Cardiac septum (tissue), 1 donor: ENCODE data around the gene ADH1A. TPM values are rescaled to one million over a fixed set of nuclear protein-coding genes. Genes with fewer than 3 reads are reported as not detected.
"Not testable (repeated sequence)": the region's sequence is repeated elsewhere in the genome, so short reads cannot be mapped to it uniquely, and the experiment has no call there.

Source experiments
- DNase-seq: peaks from one replicate; pipeline ENCODE4 v3.0.0-alpha.2; 2020; ENCODE audit warnings: low spot score
- intact Hi-C: fragments of 100-400 bp; cut with DNase I; formaldehyde crosslinking; loops from one replicate; pipeline ENCODE4 v1.14.0; 2022
- long read RNA-seq: library from polyadenylated mRNA; unstranded; transcript quantifications from one replicate; pipeline ENCODE4 v2.0.0, GENCODE V29; 2021
- total RNA-seq: library from RNA; stranded (reverse); fragmentation: NEBNext Ultra II Directional; extraction: Animal tissue kit (Norgen Biotek cat#: 25700); gene quantifications from one replicate; pipeline ENCODE4 v1.2.1, GENCODE V29; 2021
- donor health status: DM: no; HTN: no; CAD: no.

The ADH1A gene
- total RNA-seq, result not detected
- long read RNA-seq, result 0 reads

DNA sequence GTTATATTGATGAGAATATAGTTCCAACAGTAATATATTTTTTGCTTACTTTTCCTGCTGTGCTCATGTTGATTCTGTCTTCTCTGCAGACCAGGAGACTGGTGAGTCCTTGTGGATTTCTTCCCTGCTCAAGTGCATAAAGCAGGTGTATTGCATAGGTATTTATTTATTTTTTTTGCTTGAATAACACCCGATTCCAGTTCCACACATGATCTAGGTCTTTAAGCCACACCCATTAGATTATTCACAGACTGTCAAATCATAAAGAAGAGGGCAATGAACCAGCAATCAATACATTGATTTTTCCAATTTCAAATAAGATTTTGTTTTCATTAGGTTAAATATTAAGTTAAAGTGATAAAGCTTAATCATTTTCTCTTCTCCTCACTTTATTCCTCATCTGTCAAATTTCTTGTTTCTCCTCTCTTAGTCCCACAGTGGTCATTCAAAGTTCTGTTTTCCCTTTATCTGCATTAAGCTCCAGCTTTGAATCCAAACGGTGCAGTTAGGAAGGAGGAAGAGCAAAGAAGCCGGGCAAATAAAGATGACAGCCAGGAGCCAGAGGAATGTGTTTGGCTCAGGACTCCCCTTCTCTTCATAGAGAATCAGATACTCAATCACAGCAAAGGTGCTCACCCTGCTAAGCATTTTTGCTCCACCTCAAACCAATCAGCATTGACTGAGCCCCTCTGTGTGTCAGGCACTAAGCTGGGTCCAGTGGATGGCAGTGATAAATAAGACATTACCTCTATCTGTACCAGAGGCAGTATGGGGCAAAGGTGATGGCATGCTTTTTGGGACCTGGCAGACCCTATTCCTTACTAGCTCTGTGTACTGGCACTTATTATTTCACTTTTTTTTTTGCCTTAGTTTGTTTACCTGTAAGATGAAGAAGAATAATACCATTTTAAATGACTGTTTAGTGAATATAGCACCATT is at the start of gene ADH1A:
Gene ADH1A, minus strand, starts transcription at position 138 of the 939 bp plus-strand sequence. Its CDS starts 71 bp downstream, at position 67.
- DNase-seq, result no peak
- intact Hi-C loops, result no loop called here

DNA sequence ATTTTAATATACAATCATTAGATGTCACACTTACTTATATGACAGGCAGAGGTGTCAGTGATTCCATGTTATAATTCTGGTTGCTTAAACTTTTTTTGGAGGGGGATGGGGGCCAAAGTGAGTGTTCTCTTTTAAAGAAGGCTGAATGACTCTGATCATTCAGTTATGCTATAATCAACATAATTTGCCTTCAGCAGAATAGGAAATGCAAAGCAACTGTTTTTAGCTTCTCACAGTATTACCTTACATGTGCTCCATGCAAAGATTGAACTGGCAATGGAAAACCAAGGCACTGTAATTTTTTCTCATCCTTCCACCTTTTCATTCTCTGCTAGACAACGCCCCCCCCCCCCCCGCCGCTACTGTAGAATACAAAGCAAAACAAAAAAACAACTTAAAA is 48.4 kb upstream of the ADH1A start:
- DNase-seq, result no peak
- intact Hi-C loops, result no loop called here

DNA sequence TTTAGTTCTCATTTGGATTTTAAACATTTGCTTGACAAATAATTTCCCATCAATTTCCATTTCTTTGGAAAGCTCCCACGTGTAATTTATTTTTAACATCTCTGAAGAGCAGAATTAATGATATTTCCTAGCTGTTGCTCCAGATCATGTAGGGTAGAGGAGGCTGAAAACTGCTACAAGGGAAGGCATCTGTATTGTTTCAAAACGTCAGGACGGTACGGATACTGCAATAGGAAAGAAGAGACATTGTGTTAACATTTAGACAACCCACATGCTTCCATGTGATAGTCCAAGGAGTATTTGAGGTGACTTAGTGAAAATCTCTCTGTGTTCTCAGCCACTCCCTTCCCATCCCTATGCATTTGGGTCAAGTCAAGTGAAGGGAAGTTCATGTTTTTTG is 45.8 kb upstream of the ADH1A start:
- DNase-seq, result no peak
- intact Hi-C loops, result no loop called here

DNA sequence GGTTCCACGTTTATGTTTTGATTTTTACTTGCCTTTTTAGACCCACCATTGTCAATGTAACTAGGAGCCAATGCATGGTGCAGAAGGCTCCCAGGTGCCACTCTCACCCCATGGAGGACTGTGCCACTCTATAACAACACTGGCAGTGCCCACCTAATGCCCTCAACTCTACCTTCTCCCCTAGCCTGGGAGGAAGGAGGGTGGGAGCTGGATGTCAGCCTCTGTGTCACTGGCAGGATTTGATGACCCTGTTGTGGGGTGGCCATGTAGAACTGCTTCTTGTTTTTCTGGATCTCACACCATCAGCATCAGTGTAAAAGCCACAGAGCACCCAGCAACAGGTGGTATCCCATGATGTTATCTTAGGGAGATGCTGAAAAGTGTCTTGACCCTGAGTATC is 44.1 kb upstream of the ADH1A start:
- intact Hi-C loops, result no loop called here
- no peak for DNase-seq

DNA sequence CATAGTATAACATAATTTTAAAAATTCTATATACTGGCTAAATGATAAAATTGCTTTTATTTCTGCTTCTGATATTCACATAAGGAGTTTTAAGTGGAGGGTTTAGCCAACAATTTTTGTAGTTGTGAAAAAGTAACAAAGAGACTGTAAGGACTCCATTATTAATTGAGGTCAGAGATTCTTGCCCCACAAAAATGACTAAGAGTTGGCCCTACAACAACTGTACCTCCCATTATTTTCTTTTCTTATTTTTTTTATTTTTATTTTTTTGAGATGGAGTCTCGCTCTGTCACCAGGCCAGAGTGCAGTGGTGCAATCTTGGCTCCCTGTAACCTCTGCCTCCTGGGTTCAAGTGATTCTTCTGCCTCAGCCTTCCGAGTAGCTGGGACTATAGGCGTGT is 39.9 kb upstream of the ADH1A start:
- intact Hi-C loops, result no loop called here
- no peak for DNase-seq

DNA sequence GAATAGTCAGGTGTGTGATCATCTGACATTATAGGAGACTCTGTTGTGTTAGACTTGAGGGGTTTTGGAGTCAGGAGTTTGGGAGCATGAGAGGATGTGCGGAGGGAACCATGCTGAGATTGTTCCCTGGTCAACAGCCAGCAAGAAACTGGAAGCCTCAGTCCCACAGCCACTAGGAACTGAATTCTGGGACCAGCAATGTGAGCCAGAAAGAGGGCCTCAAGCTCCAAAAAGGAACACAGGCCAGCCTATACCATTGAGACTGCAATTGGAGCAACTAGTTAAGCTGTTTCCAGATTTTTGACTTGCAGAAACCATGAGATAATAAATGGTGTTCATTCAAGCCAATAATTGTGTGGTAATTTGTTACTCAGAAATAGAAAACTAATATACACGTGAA is 39.1 kb upstream of the ADH1A start:
- no peak for DNase-seq
- intact Hi-C loops, result loop anchor here (10.0 kb wide), 1 partner anchor 125 kb away; no protein-coding TSS in a partner anchor

DNA sequence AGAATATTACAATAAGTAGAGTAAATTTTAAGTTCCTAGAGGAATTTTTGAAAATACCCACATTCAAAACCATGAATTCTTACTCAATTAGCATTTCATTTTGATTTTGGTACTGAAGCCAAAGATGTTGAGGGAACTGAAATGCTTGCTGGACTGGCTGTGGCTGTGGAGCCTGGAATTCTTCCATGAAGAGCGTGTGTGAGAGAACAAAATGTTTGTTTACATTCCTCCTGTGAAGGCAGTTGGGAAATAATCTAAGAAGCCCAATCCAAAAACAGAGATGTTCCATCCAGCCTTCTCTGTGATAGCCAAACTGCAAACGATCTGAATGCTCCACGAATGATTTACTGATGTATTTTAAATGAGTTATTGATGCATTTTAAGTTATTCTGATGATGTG is 34.2 kb upstream of the ADH1A start:
- intact Hi-C loops, result loop anchor here (10.0 kb wide), 1 partner anchor 120 kb away; no protein-coding TSS in a partner anchor
- no peak for DNase-seq

DNA sequence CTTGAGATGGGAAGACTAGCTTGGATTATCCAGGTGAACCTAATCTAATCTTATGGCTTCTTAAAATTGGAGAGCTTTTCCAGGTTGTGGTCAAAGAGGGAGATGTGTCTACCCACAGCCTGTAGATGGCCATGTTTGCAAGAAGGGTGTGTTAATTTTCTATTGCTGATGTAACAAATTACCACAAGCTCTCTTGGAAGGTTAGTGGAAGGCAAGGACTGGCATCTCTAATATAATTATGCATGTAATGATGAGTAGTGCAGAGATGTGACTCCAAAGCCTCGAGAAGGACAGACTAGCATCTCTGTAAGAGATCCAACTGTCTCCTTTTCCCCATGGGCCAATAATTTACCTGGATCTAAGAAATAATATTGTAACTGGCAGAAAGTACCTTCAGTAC is 33.6 kb upstream of the ADH1A start:
- intact Hi-C loops, result loop anchor here (10.0 kb wide), 1 partner anchor 120 kb away; no protein-coding TSS in a partner anchor
- DNase-seq, result no peak

DNA sequence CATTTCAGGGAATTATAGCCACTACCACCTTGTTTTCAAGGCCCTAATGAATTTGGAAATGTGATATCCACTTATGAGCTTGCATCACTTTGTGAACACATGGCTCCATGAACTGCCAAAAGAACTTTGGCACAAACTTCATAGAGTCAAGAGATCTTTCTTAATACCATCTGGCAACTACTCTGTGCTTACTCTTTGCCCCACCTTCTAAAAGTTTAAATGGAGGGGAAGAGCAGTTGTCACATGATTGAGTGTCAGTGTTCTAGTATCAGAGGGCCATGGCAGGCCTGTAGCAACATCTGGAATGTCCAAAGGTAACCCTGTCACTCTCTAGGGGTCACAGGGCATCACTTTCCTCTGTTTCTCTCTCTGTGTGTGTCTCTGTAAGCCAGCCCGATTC is 33.0 kb upstream of the ADH1A start:
- DNase-seq, result no peak
- intact Hi-C loops, result loop anchor here (10.0 kb wide), 1 partner anchor 119 kb away; no protein-coding TSS in a partner anchor

DNA sequence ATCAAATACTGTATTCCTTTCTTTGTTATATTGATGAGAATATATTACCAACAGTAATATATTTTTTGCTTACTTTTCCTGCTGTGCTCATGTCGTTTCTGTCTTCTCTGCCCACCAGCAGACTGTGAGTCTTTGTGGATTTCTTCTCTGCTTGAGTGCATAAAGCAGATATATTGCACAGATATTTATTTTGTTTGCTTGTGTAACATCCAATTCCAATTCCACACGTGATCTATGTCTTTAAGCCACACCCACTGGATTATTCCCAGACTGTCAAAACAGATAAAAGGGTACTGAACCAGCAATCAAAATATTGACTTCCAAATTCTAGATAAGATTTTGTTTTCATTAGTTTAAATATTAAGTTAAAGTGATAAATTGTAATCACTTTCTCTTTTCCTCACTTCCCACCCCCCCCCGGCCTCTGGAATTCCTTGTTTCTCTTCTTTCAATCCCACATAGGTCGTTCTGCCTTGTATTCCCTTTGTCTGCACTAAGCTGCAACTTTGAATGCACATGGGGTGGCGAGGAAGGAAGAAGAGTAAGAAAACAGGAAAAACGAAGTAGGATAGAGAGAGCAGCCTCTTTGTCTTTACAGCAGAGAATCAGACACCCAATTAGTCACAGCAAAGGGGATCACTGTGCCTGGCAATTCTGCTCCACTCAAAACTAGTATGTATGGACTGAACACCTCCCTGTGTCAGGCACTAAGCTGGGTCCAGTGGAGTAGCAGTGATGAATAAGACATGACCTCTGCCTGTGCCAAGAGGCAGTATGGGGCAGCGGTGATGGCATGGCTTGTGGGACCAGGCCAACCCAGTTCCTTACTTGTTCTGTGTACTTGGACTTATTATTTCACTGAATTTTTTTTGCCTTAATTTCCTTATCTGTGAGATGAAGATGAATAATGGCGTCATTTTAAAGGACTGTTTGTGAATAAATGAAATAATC is 30.7 kb upstream of the ADH1A start, which contains the start of gene ADH1B:
Gene ADH1B, minus strand, starts transcription at position 161 of the 951 bp plus-strand sequence. Its CDS starts 70 bp downstream, at position 91.
- DNase-seq, result no peak
- intact Hi-C loops, result loop anchor here (10.0 kb wide), 1 partner anchor 117 kb away; no protein-coding TSS in a partner anchor

DNA sequence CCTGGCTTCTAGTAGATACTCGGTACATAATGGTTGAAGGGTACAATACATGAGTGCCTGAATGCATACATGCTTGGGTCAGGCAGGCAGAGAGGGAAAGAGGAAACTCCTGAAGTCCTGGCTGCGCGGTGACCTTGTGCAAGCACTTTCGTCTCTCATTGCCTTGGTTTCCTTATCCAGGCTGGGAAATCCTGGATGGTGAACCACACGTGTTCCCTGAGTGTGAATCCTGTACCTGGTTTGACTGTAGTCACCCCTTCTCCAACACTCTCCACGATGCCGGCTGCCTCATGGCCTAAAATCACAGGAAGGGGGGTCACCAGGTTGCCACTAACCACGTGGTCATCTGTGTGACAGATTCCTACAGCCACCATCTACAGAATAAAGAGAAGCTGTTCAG is 27.0 kb upstream of the ADH1A start:
- intact Hi-C loops, DNase-seq: not testable (repeated sequence)

DNA sequence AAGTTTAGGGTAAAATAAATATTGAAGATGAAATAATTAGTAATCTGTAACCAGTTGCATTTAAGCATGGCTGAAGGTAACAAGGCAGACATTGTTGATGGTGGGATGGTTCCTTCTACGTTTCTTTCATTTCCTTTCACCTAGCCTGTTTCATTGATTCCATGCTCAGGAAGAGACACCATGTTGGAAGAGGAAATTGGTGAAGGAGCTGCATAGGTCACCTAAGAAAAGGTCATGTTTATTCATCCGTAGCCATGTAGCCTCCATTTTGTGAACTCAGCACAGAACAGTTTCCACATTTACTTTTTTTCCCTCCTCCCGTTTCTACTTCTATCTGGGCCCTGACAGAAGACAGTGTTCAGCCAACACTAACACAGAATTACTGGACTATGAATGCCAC is 26.6 kb upstream of the ADH1A start:
- intact Hi-C loops, result no loop called here
- DNase-seq, result no peak

DNA sequence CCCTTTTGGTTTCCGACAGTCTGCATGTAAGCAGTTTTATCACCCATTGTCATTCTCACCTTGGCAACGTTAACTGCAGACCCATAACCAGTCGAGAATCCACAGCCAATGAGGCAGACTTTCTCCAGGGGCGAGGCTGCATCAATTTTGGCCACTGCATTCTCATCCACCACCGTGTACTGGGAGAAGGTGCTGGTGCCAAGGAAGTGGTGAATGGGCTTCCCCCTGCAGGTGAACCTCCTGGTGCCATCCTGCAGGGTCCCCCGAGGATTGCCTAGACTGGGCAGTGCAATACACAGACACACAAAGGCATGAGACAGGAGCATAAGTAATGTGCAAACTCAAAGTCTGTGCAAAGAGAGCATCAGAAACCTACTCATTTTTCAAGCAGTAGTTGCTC is 25.1 kb upstream of the ADH1A start:
- intact Hi-C loops, result no loop called here

DNA sequence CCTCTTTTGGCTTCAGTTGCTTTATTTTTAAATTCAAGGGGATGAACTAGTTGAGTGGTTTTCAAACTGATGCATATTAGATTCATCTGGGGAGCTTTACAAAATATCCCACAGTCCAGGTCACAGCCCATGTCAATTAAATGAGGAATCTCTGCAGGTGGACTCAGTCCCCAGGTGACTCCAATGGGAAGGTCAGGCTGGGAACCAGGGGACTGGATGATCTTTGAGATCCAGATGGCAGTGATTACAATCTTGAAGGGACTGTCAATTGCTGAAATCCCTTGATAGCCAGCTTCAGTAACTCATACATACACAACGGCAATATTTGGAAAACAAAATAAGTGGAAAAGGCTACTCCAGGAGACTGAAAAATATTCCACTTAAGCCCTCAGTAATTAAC is 23.4 kb upstream of the ADH1A start:
- DNase-seq, result no peak
- intact Hi-C loops, result no loop called here

More for the DNA sequence above, 25.1 kb upstream of the ADH1A start:
- no peak for DNase-seq

DNA sequence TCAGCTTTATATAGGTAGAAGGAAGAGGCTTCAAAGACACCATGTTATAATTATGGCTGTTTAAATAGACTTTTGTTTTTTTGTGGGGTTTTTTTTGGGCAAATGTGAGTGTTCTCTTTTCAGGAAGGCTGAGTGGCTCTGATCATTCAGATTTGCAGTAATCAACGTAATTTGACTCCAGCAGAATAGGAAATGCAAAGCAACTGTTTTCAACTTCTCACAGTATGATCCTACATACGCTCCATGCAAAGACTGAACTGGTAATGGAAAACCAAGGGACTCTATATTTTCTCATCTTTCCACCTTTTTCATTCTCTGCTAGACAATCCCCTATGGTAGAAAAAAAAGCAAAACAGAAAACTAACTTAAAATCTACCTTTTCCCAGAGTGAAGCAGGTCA is 19.6 kb upstream of the ADH1A start:
- no peak for DNase-seq
- intact Hi-C loops, result no loop called here

DNA sequence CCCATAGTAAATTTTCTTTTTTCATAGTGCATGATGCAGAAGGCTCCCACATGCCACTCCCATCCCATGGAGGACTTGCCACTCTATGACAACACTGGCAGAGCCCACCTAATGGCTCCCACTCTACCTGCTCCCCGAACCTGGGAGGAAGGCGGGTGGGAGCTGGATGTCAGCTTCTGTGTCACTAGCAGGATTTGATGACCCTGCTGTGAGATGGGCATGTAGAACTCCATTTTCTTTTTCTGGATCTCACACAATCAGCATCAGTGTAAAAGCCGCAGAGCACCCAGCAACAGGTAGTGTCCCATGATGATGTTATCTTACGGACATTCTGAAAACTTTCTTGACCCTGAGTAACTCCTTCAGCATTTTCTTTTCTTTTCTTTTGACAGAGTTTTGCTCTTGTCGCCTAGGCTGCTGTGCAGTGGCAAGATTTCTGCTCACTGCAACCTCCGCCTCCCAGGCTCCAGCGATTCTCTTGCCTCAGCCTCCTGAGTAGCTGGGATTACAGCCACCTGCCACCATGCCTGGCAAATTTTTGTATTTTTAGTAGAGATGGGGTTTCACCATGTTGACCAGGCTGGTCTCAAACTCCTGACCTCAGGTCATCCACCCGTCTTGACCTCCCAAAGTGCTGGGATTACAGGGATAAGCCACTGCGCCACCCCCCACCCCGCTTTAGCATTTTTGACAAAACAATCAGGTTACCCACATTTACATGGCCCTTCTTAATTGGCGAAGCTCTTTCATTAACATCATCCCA is 15.0 kb upstream of the ADH1A start:
- intact Hi-C loops, result no loop called here
- DNase-seq, result no peak

DNA sequence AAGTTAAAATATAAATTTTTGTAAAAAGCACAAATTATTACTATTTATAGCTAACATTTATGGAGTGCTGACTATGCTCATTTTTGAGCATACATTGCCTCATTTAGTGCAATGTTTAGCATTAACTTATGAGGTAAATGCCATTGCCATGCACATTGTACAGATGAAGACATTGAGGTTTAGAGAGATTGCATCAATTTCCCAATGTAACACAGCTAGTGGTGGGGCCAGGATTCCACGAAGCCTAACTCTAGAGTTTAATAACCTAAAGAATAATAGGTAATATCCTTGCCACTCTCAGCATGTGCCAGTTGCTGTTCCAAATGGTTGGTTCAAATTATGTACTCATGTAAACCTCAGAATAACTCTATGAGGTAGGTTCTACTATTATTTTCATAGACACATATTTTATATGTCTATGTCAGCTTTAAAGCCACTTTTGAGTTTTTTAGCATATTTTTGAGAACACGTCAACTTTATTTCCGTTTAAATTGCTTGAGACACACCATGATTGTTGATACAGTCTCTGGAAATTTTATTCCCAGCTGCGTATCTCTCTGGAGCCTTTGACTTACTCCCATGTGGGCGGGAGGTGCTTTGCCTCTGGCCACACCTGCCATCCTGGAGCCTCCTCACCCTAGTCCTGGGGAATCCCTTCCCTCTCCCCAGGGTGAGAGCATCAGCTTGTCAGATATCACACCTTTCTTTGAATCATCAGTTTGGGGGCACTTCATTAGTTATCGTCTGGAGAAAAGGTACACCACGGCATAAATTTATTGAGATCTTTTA is 10.8 kb upstream of the ADH1A start:
- no peak for DNase-seq
- intact Hi-C loops, result no loop called here

DNA sequence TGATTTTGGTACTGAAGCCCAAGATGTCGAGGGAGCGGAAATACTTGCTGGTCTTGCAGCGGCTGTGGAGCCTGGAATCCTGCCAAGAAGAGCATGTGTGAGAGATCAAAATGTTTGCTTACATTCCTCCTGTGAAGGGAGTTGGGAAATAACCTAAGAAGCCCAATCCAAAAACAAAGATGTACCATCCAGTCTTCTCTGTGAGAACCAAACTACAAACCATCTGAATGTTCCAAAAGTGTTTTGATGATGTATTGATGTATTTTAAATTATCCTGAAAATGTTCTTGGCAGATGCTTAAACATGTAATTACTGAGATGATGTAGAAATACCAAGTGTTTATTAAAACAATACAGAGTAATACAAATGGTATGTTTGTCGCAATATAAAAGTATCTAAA is 10.1 kb upstream of the ADH1A start:
- intact Hi-C loops, result no loop called here
- peak; percentile 82 for DNase-seq
